HepG2 (cell line): ENCODE data around the gene CAPN2. TPM values are rescaled to one million over a fixed set of nuclear protein-coding genes. Genes with fewer than 3 reads are reported as not detected.

Experiments used
- ATAC-seq: fragments of 200-7000 bp; cut with Tn5 transposase; 3 replicates; pipeline ENCODE4 v1.9.1; 2020; ENCODE audit warnings: mild to moderate bottlenecking, moderate library complexity
- BruUV-seq: library from RNA; stranded (reverse); fragments of 400-500 nt; replicated peaks from 2 replicates; lab custom pipeline; 2021; lab: Mats Ljungman, UMichigan
- CTCF ChIA-PET: fragments of 300-600 bp; formaldehyde crosslinking; extraction: SDS; loops from one replicate; lab custom pipeline; 2021; ENCODE audit warnings: low total read pairs, inconsistent platforms, low intra/inter-chr PET ratio; lab: Yijun Ruan, JAX
- POLR2A ChIA-PET: fragments of 350-600 bp; sonication (Branson Sonifier 250); formaldehyde crosslinking; loops from one replicate; lab custom pipeline; 2020; ENCODE audit warnings: antibody characterized with exemption, inconsistent platforms; lab: Yijun Ruan, JAX
- DNase-seq: peaks from one replicate; pipeline ENCODE4 v3.0.0-alpha.2; 2015; ENCODE audit warnings: low spot score
- FAIRE-seq: peaks from 3 replicates; lab custom pipeline; 2011; peaks lifted over from hg19 to GRCh38; lab: Jason Lieb, UNC
- H2AFZ ChIP-seq: one replicate; pipeline ENCODE4 v1.6.1; 2011; ENCODE audit warnings: low read length, inconsistent platforms
- H3K27ac ChIP-seq: fragments of 300-600 bp; 3 replicates; pipeline ENCODE4 v1.8.0; 2011; ENCODE audit warnings: mixed run types, mild to moderate bottlenecking, mixed read lengths, low read length, inconsistent platforms; ENCODE audit not compliant: insufficient read depth; ENCODE audit errors: extremely low read length
- H3K27me3 ChIP-seq, 2 experiments: fragments of 200-600 bp in 1 of 2; 2 replicates in 1 of 2; 3 replicates in 1 of 2; pipeline versions ENCODE4 v1.6.0 to v1.8.0; 2011; ENCODE audit warnings: low read length in 2 of 2, mild to moderate bottlenecking in 2 of 2, moderate library complexity in 2 of 2, inconsistent platforms in 1 of 2; ENCODE audit not compliant: insufficient read depth in 2 of 2, control insufficient read depth in 1 of 2
- H3K36me3 ChIP-seq, 2 experiments: fragments of 200-600 bp in 1 of 2; replicated peaks in 1 of 2; 2 replicates in 1 of 2; 3 replicates in 1 of 2; pipeline versions ENCODE4 v1.5.1 to v1.8.0; 2011; ENCODE audit warnings: low read length in 2 of 2, inconsistent platforms in 1 of 2; ENCODE audit not compliant: insufficient read depth in 2 of 2, control insufficient read depth in 1 of 2
- H3K4me1 ChIP-seq: 2 replicates; pipeline ENCODE4 v1.5.1; 2012; ENCODE audit warnings: low read length, inconsistent platforms; ENCODE audit not compliant: insufficient read depth
- H3K4me2 ChIP-seq: 2 replicates; pipeline ENCODE4 v1.6.0; 2011; ENCODE audit warnings: low read depth, low read length, inconsistent platforms
- H3K4me3 ChIP-seq, 3 experiments: fragments of 200-600 bp in 1 of 3; sonication (generic), shearing (Covaris generic) in 1 of 3; replicated peaks in 1 of 3; 2 replicates each; pipeline ENCODE4 v1.5.1; 2011 to 2016; ENCODE audit warnings: low read length in 3 of 3, inconsistent platforms in 2 of 3, low read depth in 2 of 3, mild to moderate bottlenecking in 2 of 3, control low read depth in 1 of 3, mixed read lengths in 1 of 3; ENCODE audit not compliant: insufficient read depth in 1 of 3
- H3K79me2 ChIP-seq: one replicate; pipeline ENCODE4 v1.6.1; 2011; ENCODE audit warnings: low read length, inconsistent platforms; ENCODE audit not compliant: insufficient read depth
- H3K9ac ChIP-seq: 2 replicates; pipeline ENCODE4 v1.6.0; 2011; ENCODE audit warnings: mild to moderate bottlenecking, low read depth, low read length, inconsistent platforms; ENCODE audit not compliant: insufficient read depth
- H3K9me3 ChIP-seq: 2 replicates; pipeline ENCODE4 v1.5.1; 2012; ENCODE audit warnings: mild to moderate bottlenecking, low read length
- H4K20me1 ChIP-seq: 2 replicates; pipeline ENCODE4 v1.6.0; 2011; ENCODE audit warnings: inconsistent platforms, mild to moderate bottlenecking, low read length, moderate library complexity; ENCODE audit not compliant: insufficient read depth
- EP300 ChIP-seq, 3 experiments: sonication (generic) in 1 of 3; formaldehyde crosslinking in 1 of 3; IDR thresholded peaks; 2 replicates each; pipeline versions ENCODE4 v1.5.1 to v1.6.1; 2011 to 2020; ENCODE audit warnings: low read depth in 2 of 3, low read length in 2 of 3, borderline replicate concordance in 1 of 3, improper control_type of control experiment in 1 of 3, mild to moderate bottlenecking in 1 of 3, missing genetic modification reagents in 1 of 3, moderate library complexity in 1 of 3
- MAFF ChIP-seq: IDR thresholded peaks from 2 replicates; pipeline ENCODE4 v1.6.1; 2011; ENCODE audit warnings: low read depth, low read length, improper control_type of control experiment
- PHF20 ChIP-seq: sonication (generic); formaldehyde crosslinking; IDR thresholded peaks from 2 replicates; pipeline ENCODE4 v1.5.0; 2020; ENCODE audit warnings: mild to moderate bottlenecking, missing genetic modification reagents
- RAD51 ChIP-seq: fragments of 450-650 bp; IDR thresholded peaks from 2 replicates; pipeline ENCODE4 v1.6.1; 2016; ENCODE audit warnings: borderline replicate concordance
- SPEN ChIP-seq: sonication (generic); formaldehyde crosslinking; IDR thresholded peaks from 2 replicates; pipeline ENCODE4 v1.5.1; 2020; ENCODE audit warnings: low read depth, mild to moderate bottlenecking, missing genetic modification reagents
- WGBS: methylation state at CpG from one replicate; pipeline ENCODE4 v1.1.6; 2017; ENCODE audit warnings: low lambda C conversion rate; 5-methylcytosine and 5-hydroxymethylcytosine counted together
- in situ Hi-C: cut with HindIII; loops from 2 replicates; pipeline ENCODE4 v1.10.0; 2017; ENCODE audit warnings: low pct_unique_long_range_greater_than_20kb; ENCODE audit not compliant: extremely low pct_ligation_motif_present
- intact Hi-C: fragments of 100-400 bp; cut with micrococcal nuclease; formaldehyde crosslinking; loops from one replicate; pipeline ENCODE4 v1.10.0; 2022; ENCODE audit not compliant: unreplicated experiment
- polyA plus RNA-seq, 8 experiments: library from polyadenylated mRNA; depleted of rRNA in 3 of 8; stranded (reverse) in 7 of 8; unstranded in 1 of 8; fragments of >200 nt; fragmentation: Illumina TruSeq in 4 of 8; extraction: Trizol in 4 of 8; gene quantifications; 2 replicates each; pipeline versions ENCODE4 v1.2.1 to v1.2.3, GENCODE V29; 2011 to 2016; ENCODE audit warnings: low read depth in 4 of 8, missing spikeins in 1 of 8, mixed read lengths in 1 of 8; ENCODE audit not compliant: insufficient read depth in 1 of 8
- total RNA-seq, 5 experiments: library from RNA; depleted of rRNA; stranded (reverse); fragments of >200 nt; fragmentation: Illumina TruSeq; extraction: Trizol; gene quantifications; 2 replicates each; pipeline ENCODE4 v1.2.3, GENCODE V29; 2016; ENCODE audit warnings: low read depth in 1 of 5
- TF ChIP-seq, protein P1 (sequence below): fragments of 450-650 bp; IDR thresholded peaks from 2 replicates; pipeline ENCODE4 v1.6.1; 2017; ENCODE audit warnings: mild to moderate bottlenecking
- TF ChIP-seq, protein P2 (sequence below): sonication (generic); formaldehyde crosslinking; IDR thresholded peaks from 2 replicates; pipeline ENCODE4 v1.5.1; 2020; ENCODE audit warnings: mild to moderate bottlenecking, missing genetic modification reagents, borderline replicate concordance
- TF ChIP-seq, protein P3 (sequence below): IDR thresholded peaks from 2 replicates; pipeline ENCODE4 v1.6.1; 2016; ENCODE audit warnings: low read depth
- TF ChIP-seq, protein P4 (sequence below): sonication (generic); formaldehyde crosslinking; IDR thresholded peaks from 2 replicates; pipeline ENCODE4 v1.8.1; 2023; ENCODE audit warnings: missing genetic modification reagents, inconsistent platforms, borderline replicate concordance

Gene CAPN2
- total and polyA plus RNA-seq, 2 of the 13 experiments (the other 11 are each of a cell fraction or from before 2014, with no cell fraction given), result 6.2 to 7.4 TPM

DNA sequence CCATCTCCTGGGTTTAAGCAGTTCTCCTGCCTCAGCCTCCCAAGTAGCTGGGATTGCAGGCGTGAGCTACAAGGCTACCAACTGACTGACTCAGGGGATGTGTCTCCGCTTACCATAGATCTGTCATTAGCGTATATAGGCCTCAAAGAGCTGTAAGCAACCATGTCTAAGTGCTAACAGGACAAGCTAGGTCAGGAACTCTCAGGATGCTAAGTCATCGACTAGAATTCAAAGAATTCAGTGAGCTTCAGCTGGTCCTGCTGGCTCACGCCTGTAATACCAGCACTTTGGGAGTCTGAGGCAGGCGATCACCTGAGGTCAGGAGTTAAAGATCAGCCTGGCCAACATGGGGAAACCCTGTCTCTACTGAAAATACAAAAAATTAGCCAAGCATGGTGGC is 29.5 kb downstream of the CAPN2 start:
- H3K4me2 ChIP-seq, result no peak overlapping the region
- H3K79me2 ChIP-seq, result no peaks in the 10 kb centered on the region
- no peak overlapping the region for H3K9ac ChIP-seq
- WGBS, result 73% methylated on average over 6 of the region's 6 CpGs
- ATAC-seq (no peak), FAIRE-seq (no peak), DNase-seq (no peak)
- no peak overlapping the region for H3K27ac ChIP-seq
- no peak overlapping the region for H2AFZ ChIP-seq
- intact Hi-C loops, result no loop called here
- TF ChIP-seq SPEN (CRISPR knock-in tag) (no peak), RAD51 (no peak), PHF20 (no peak), EP300 (IDR thresholded peaks at IDR 0.05; ENCODE audit: low read depth in 2 of 2, low read length in 2 of 2) (no peak), EP300 (CRISPR knock-in tag; IDR thresholded peaks at IDR 0.05; ENCODE audit: borderline replicate concordance) (no peak), MAFF (no peak)
- TF ChIP-seq, protein P1, sequence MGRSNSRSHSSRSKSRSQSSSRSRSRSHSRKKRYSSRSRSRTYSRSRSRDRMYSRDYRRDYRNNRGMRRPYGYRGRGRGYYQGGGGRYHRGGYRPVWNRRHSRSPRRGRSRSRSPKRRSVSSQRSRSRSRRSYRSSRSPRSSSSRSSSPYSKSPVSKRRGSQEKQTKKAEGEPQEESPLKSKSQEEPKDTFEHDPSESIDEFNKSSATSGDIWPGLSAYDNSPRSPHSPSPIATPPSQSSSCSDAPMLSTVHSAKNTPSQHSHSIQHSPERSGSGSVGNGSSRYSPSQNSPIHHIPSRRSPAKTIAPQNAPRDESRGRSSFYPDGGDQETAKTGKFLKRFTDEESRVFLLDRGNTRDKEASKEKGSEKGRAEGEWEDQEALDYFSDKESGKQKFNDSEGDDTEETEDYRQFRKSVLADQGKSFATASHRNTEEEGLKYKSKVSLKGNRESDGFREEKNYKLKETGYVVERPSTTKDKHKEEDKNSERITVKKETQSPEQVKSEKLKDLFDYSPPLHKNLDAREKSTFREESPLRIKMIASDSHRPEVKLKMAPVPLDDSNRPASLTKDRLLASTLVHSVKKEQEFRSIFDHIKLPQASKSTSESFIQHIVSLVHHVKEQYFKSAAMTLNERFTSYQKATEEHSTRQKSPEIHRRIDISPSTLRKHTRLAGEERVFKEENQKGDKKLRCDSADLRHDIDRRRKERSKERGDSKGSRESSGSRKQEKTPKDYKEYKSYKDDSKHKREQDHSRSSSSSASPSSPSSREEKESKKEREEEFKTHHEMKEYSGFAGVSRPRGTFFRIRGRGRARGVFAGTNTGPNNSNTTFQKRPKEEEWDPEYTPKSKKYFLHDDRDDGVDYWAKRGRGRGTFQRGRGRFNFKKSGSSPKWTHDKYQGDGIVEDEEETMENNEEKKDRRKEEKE, result no peak
- TF ChIP-seq, protein P2, sequence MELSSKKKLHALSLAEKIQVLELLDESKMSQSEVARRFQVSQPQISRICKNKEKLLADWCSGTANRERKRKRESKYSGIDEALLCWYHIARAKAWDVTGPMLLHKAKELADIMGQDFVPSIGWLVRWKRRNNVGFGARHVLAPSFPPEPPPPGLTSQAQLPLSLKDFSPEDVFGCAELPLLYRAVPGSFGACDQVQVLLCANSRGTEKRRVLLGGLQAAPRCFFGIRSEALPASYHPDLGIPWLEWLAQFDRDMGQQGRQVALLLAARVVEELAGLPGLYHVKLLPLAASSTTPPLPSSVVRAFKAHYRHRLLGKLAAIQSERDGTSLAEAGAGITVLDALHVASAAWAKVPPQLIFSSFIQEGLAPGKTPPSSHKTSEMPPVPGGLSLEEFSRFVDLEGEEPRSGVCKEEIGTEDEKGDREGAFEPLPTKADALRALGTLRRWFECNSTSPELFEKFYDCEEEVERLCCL, result no peak
- TF ChIP-seq, protein P3, sequence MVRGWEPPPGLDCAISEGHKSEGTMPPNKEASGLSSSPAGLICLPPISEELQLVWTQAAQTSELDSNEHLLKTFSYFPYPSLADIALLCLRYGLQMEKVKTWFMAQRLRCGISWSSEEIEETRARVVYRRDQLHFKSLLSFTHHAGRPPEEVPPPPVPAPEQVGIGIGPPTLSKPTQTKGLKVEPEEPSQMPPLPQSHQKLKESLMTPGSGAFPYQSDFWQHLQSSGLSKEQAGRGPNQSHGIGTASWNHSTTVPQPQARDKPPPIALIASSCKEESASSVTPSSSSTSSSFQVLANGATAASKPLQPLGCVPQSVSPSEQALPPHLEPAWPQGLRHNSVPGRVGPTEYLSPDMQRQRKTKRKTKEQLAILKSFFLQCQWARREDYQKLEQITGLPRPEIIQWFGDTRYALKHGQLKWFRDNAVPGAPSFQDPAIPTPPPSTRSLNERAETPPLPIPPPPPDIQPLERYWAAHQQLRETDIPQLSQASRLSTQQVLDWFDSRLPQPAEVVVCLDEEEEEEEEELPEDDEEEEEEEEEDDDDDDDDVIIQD (CRISPR knock-in tag), result no peak
- TF ChIP-seq, protein P4, sequence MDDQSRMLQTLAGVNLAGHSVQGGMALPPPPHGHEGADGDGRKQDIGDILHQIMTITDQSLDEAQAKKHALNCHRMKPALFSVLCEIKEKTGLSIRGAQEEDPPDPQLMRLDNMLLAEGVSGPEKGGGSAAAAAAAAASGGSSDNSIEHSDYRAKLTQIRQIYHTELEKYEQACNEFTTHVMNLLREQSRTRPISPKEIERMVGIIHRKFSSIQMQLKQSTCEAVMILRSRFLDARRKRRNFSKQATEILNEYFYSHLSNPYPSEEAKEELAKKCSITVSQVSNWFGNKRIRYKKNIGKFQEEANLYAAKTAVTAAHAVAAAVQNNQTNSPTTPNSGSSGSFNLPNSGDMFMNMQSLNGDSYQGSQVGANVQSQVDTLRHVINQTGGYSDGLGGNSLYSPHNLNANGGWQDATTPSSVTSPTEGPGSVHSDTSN (CRISPR knock-in tag), result no peak
- no peaks in the 10 kb centered on the region for H3K27me3 ChIP-seq
- CTCF ChIA-PET, result no interaction called here
- H3K36me3 ChIP-seq, result no peaks in the 10 kb centered on the region
- H3K4me3 ChIP-seq, result no peak overlapping the region
- in situ Hi-C loops, result no loop called here
- BruUV-seq, result no TSS peak
- H4K20me1 ChIP-seq, result no peaks in the 10 kb centered on the region
- H3K9me3 ChIP-seq, result no peaks in the 10 kb centered on the region
- POLR2A ChIA-PET, result interaction anchor here (0.6 kb wide), 1 partner anchor 53 kb away, joined by 4 read pairs; no protein-coding TSS in a partner anchor
- no peaks in the 10 kb centered on the region for H3K4me1 ChIP-seq
